C4-2B (cell line): ENCODE data around the gene KLHL35.

Experiments used
- H3K27ac ChIP-seq: fragments of 450-650 bp; 2 replicates; pipeline ENCODE4 v1.5.1; 2017
- CTCF ChIP-seq: fragments of 450-650 bp; conservative IDR thresholded peaks from 2 replicates; pipeline ENCODE4 v1.5.1; 2017; ENCODE audit warnings: mild to moderate bottlenecking
- ZFX ChIP-seq: fragments of 450-650 bp; IDR thresholded peaks from 2 replicates; pipeline ENCODE4 v1.6.1; 2017

The KLHL35 gene

GRCh38 chr11:75399344-75400145 lies 33.5 kb downstream of the KLHL35 start, which contains the start of gene RPS3:
TSS of gene RPS3 (plus strand) at chr11:75399518. CDS start at chr11:75399548, 30 bp downstream.
- TF ChIP-seq ZFX (peak; percentile 94), CTCF (no peak; the same call in 1 of the 2 replicates)
- H3K27ac ChIP-seq: peak within 1 kb of the TSS; percentile 95

- TF ChIP-seq ZFX (no peak), CTCF (no peak)
- H3K27ac ChIP-seq: peak overlapping the region; percentile 95; the same call in 1 of the 2 replicates
Observed at GRCh38 chr11:75398906-75399305, 34.1 kb downstream of the KLHL35 start.

GRCh38 chr11:75394085-75394840 lies 38.7 kb downstream of the KLHL35 start:
- TF ChIP-seq ZFX (no peak), CTCF (no peak)
- H3K27ac ChIP-seq: no peak overlapping the region

GRCh38 chr11:75389925-75390324 lies 43.1 kb downstream of the KLHL35 start:
- TF ChIP-seq CTCF: no peak
- no peak for TF ChIP-seq ZFX
- no peak overlapping the region for H3K27ac ChIP-seq

GRCh38 chr11:75389276-75389605 lies 43.8 kb downstream of the KLHL35 start:
- no peak overlapping the region for H3K27ac ChIP-seq
- TF ChIP-seq CTCF: no peak
- no peak for TF ChIP-seq ZFX

GRCh38 chr11:75388386-75389275 lies 44.4 kb downstream of the KLHL35 start:
- TF ChIP-seq CTCF (peak; percentile 95), ZFX (no peak)
- no peak overlapping the region for H3K27ac ChIP-seq
